HEK293 (cell line): ENCODE measurements around the gene CCL28.

ENCODE experiments used
- CTCF ChIA-PET: fragments of 350-600 bp; formaldehyde crosslinking; extraction: SDS; loops from one replicate; lab custom pipeline; 2021; ENCODE audit warnings: antibody characterized with exemption; lab: Yijun Ruan, JAX
- POLR2A ChIA-PET: fragments of 300-600 bp; formaldehyde crosslinking; extraction: SDS; loops from one replicate; lab custom pipeline; 2020; ENCODE audit warnings: antibody characterized with exemption, inconsistent platforms; lab: Yijun Ruan, JAX
- H3K27ac ChIP-seq: fragments of 200-500 bp; sonication (Bioruptor generic); 2 replicates; pipeline ENCODE4 v1.5.1; 2014; ENCODE audit warnings: low read depth, low read length, control low read depth, inconsistent platforms; ENCODE audit errors: extremely low read depth
- H3K36me3 ChIP-seq, 2 experiments: fragments of 200-500 bp in 1 of 2; sonication (Bioruptor generic) in 1 of 2; 1 replicate in 1 of 2; 2 replicates in 1 of 2; pipeline ENCODE4 v1.5.1; 2014 to 2017; ENCODE audit warnings: inconsistent platforms in 2 of 2, low read length in 2 of 2; ENCODE audit not compliant: control insufficient read depth in 2 of 2, insufficient read depth in 1 of 2
- H3K4me1 ChIP-seq: fragments of 200-500 bp; sonication (Bioruptor generic); 2 replicates; pipeline ENCODE4 v1.5.1; 2014; ENCODE audit warnings: mild to moderate bottlenecking, low read length, inconsistent platforms; ENCODE audit not compliant: control insufficient read depth, insufficient read depth
- H3K4me3 ChIP-seq: 2 replicates; pipeline ENCODE4 v1.5.1; 2011; ENCODE audit warnings: low read depth, mild to moderate bottlenecking, control low read depth, low read length, moderate library complexity
- H3K9me3 ChIP-seq: fragments of 200-500 bp; sonication (Bioruptor generic); 2 replicates; pipeline ENCODE4 v1.5.1; 2014; ENCODE audit warnings: low read depth, low read length, inconsistent platforms; ENCODE audit not compliant: control insufficient read depth, insufficient read depth
- GLIS1 ChIP-seq: fragments of 450-650 bp; formaldehyde crosslinking; IDR thresholded peaks from 2 replicates; pipeline ENCODE4 v1.5.1; 2016; ENCODE audit warnings: missing biosample characterization, missing genetic modification characterization
- OSR2 ChIP-seq: fragments of 450-650 bp; formaldehyde crosslinking; IDR thresholded peaks from 2 replicates; pipeline ENCODE4 v1.5.1; 2016; ENCODE audit warnings: missing biosample characterization, missing genetic modification characterization
- SALL2 ChIP-seq: fragments of 450-650 bp; formaldehyde crosslinking; IDR thresholded peaks from 2 replicates; pipeline ENCODE4 v1.5.0; 2017; ENCODE audit warnings: missing biosample characterization, mild to moderate bottlenecking, missing genetic modification characterization, borderline replicate concordance
- SCRT2 ChIP-seq: fragments of 450-650 bp; formaldehyde crosslinking; IDR thresholded peaks from 2 replicates; pipeline ENCODE4 v1.5.1; 2016; ENCODE audit warnings: missing biosample characterization, missing genetic modification characterization
- SP7 ChIP-seq: fragments of 450-650 bp; formaldehyde crosslinking; IDR thresholded peaks from 2 replicates; pipeline ENCODE4 v1.5.1; 2016; ENCODE audit warnings: missing biosample characterization, missing genetic modification characterization
- ZBTB8A ChIP-seq: fragments of 450-650 bp; formaldehyde crosslinking; IDR thresholded peaks from 2 replicates; pipeline ENCODE4 v1.5.1; 2016; ENCODE audit warnings: missing biosample characterization, missing genetic modification characterization
- ZFP41 ChIP-seq: fragments of 450-650 bp; formaldehyde crosslinking; IDR thresholded peaks from 2 replicates; pipeline ENCODE4 v1.5.1; 2016; ENCODE audit warnings: missing biosample characterization, missing genetic modification characterization, borderline replicate concordance
- ZNF112 ChIP-seq: fragments of 450-650 bp; formaldehyde crosslinking; IDR thresholded peaks from 2 replicates; pipeline ENCODE4 v1.5.0; 2017; ENCODE audit warnings: missing biosample characterization, missing genetic modification characterization
- ZNF157 ChIP-seq: fragments of 450-650 bp; formaldehyde crosslinking; IDR thresholded peaks from 2 replicates; pipeline ENCODE4 v1.5.1; 2016; ENCODE audit warnings: missing biosample characterization, missing genetic modification characterization
- ZNF202 ChIP-seq: fragments of 450-650 bp; formaldehyde crosslinking; IDR thresholded peaks from 2 replicates; pipeline ENCODE4 v1.5.1; 2016; ENCODE audit warnings: missing biosample characterization, missing genetic modification characterization, borderline replicate concordance
- ZNF221 ChIP-seq: fragments of 450-650 bp; formaldehyde crosslinking; IDR thresholded peaks from 2 replicates; pipeline ENCODE4 v1.5.1; 2017; ENCODE audit warnings: missing biosample characterization, missing genetic modification characterization, borderline replicate concordance
- ZNF248 ChIP-seq: fragments of 450-650 bp; formaldehyde crosslinking; IDR thresholded peaks from 2 replicates; pipeline ENCODE4 v1.5.1; 2017; ENCODE audit warnings: missing biosample characterization, missing genetic modification characterization
- ZNF426 ChIP-seq: fragments of 450-650 bp; formaldehyde crosslinking; IDR thresholded peaks from 2 replicates; pipeline ENCODE4 v1.5.1; 2017; ENCODE audit warnings: missing biosample characterization, missing genetic modification characterization, mild to moderate bottlenecking, inconsistent platforms, moderate library complexity
- ZNF473 ChIP-seq: fragments of 450-650 bp; formaldehyde crosslinking; IDR thresholded peaks from 2 replicates; pipeline ENCODE4 v1.5.1; 2017; ENCODE audit warnings: missing biosample characterization, missing genetic modification characterization
- ZNF510 ChIP-seq: fragments of 450-650 bp; formaldehyde crosslinking; IDR thresholded peaks from 2 replicates; pipeline ENCODE4 v1.5.1; 2018; ENCODE audit warnings: mild to moderate bottlenecking, missing genetic modification characterization, missing biosample characterization; ENCODE audit not compliant: insufficient replicate concordance
- ZNF514 ChIP-seq: fragments of 450-650 bp; formaldehyde crosslinking; IDR thresholded peaks from 2 replicates; pipeline ENCODE4 v1.5.1; 2016; ENCODE audit warnings: missing biosample characterization, missing genetic modification characterization
- ZNF558 ChIP-seq: fragments of 450-650 bp; formaldehyde crosslinking; IDR thresholded peaks from 2 replicates; pipeline ENCODE4 v1.5.1; 2016; ENCODE audit warnings: missing biosample characterization, missing genetic modification characterization
- ZNF621 ChIP-seq: fragments of 450-650 bp; formaldehyde crosslinking; IDR thresholded peaks from 2 replicates; pipeline ENCODE4 v1.5.1; 2017; ENCODE audit warnings: missing biosample characterization, missing genetic modification characterization
- TF ChIP-seq, protein P1 (sequence below): fragments of 450-650 bp; formaldehyde crosslinking; IDR thresholded peaks from 2 replicates; pipeline ENCODE4 v1.5.1; 2016; ENCODE audit warnings: missing biosample characterization, missing genetic modification characterization
- TF ChIP-seq, protein P2 (sequence below): fragments of 450-650 bp; formaldehyde crosslinking; IDR thresholded peaks from 2 replicates; pipeline ENCODE4 v1.5.1; 2017; ENCODE audit warnings: missing biosample characterization, missing genetic modification characterization
- TF ChIP-seq, protein P3 (sequence below): fragments of 450-650 bp; formaldehyde crosslinking; IDR thresholded peaks from 2 replicates; pipeline ENCODE4 v1.5.1; 2016; ENCODE audit warnings: missing biosample characterization, missing genetic modification characterization

Gene CCL28

DNA sequence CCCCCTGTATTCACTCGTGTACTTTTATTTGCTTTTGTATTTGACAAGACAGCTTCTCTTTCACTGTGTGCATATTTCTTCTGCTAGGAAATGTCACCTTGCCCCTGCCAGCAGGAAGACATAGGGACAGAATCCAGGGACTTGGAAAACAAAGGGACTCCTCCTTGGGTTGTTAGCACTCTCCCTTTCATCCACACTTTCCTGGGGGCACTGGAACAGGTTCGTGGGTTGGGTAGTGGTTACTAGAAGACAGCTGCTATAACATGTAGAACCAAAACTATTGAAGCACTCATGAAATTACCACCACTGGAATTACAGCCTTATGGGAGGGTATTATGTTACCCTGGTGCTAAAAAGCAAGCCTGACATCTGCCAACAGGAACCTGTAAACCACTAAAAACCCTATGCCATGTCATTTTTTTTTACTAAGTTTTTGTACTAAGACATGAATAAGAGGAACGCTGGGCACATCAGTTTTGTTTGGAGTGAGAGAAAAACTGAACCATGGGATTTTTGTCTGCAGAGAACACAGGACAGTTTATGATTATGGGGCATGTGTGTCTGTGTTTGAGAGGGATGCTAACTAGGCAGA lies 4.7 kb upstream of the CCL28 start:
- CTCF ChIA-PET = interaction anchor here (1.4 to 1.5 kb wide), 2 partner anchors 30 to 67 kb away, joined by 3 to 4 read pairs; partner anchors contain the start of gene TMEM267
- Histone ChIP-seq H3K36me3 (no peaks in the 10 kb centered on the region), H3K4me1 (peaks cover 9% of the 10 kb centered on the region), H3K27ac (no peak overlapping the region), H3K4me3 (no peak overlapping the region), H3K9me3 (no peaks in the 10 kb centered on the region)
- POLR2A ChIA-PET = interaction anchor here (1.8 kb wide), 1 partner anchor 67 kb away, joined by 14 read pairs; the partner anchor contains the start of gene TMEM267
- TF ChIP-seq ZNF426 (tag by site-specific recombination) = no peak
- TF ChIP-seq ZNF514 (tag by site-specific recombination) = no peak
- no peak for TF ChIP-seq SALL2 (tag by site-specific recombination)
- no peak for TF ChIP-seq ZNF112 (tag by site-specific recombination)
- TF ChIP-seq ZFP41 (tag by site-specific recombination) = no peak
- no peak for TF ChIP-seq ZNF510 (tag by site-specific recombination)
- TF ChIP-seq ZNF157 (tag by site-specific recombination) = no peak
- no peak for TF ChIP-seq ZNF558 (tag by site-specific recombination)
- TF ChIP-seq ZNF248 (tag by site-specific recombination) = no peak
- peak; percentile 34; the same call in 1 of the 2 replicates for TF ChIP-seq SP7
- TF ChIP-seq ZNF473 (tag by site-specific recombination) = no peak
- TF ChIP-seq ZNF202 = no peak
- TF ChIP-seq, protein P1, sequence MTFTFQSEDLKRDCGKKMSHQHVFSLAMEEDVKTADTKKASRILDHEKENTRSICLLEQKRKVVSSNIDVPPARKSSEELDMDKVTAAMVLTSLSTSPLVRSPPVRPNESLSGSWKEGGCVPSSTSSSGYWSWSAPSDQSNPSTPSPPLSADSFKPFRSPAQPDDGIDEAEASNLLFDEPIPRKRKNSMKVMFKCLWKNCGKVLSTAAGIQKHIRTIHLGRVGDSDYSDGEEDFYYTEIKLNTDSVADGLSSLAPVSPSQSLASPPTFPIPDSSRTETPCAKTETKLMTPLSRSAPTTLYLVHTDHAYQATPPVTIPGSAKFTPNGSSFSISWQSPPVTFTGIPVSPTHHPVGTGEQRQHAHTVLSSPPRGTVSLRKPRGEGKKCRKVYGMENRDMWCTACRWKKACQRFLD (tag by site-specific recombination) = no peak
- no peak for TF ChIP-seq ZNF221
- no peak for TF ChIP-seq ZNF621 (tag by site-specific recombination)
- TF ChIP-seq, protein P2, sequence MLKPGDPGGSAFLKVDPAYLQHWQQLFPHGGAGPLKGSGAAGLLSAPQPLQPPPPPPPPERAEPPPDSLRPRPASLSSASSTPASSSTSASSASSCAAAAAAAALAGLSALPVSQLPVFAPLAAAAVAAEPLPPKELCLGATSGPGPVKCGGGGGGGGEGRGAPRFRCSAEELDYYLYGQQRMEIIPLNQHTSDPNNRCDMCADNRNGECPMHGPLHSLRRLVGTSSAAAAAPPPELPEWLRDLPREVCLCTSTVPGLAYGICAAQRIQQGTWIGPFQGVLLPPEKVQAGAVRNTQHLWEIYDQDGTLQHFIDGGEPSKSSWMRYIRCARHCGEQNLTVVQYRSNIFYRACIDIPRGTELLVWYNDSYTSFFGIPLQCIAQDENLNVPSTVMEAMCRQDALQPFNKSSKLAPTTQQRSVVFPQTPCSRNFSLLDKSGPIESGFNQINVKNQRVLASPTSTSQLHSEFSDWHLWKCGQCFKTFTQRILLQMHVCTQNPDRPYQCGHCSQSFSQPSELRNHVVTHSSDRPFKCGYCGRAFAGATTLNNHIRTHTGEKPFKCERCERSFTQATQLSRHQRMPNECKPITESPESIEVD (tag by site-specific recombination) = peak; percentile 75
- no peak for TF ChIP-seq GLIS1 (tag by site-specific recombination)
- peak; percentile 52; the same call in 1 of the 2 replicates for TF ChIP-seq SCRT2
- TF ChIP-seq, protein P3, sequence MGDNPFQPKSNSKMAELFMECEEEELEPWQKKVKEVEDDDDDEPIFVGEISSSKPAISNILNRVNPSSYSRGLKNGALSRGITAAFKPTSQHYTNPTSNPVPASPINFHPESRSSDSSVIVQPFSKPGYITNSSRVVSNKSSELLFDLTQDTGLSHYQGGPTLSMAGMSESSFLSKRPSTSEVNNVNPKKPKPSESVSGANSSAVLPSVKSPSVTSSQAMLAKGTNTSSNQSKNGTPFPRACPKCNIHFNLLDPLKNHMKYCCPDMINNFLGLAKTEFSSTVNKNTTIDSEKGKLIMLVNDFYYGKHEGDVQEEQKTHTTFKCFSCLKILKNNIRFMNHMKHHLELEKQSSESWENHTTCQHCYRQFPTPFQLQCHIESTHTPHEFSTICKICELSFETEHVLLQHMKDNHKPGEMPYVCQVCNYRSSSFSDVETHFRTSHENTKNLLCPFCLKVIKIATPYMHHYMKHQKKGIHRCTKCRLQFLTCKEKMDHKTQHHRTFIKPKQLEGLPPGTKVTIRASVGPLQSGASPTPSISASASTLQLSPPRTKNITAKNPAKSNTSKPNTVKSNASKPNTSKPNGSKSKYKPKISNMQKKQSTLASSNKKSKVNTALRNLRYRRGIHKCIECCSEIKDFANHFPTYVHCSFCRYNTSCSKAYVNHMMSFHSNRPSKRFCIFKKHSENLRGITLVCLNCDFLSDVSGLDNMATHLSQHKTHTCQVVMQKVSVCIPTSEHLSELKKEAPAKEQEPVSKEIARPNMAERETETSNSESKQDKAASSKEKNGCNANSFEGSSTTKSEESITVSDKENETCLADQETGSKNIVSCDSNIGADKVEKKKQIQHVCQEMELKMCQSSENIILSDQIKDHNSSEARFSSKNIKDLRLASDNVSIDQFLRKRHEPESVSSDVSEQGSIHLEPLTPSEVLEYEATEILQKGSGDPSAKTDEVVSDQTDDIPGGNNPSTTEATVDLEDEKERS = no peak
- TF ChIP-seq ZBTB8A (tag by site-specific recombination) = no peak
- TF ChIP-seq OSR2 = no peak
